HG03342 (cell line): Measurements from ENCODE around the gene NFIB.

Experiments
- ATAC-seq: cut with Tn5 transposase; IDR thresholded peaks from one replicate; pipeline ENCODE4 v1.9.1; 2021; ENCODE audit warnings: mild to moderate bottlenecking, moderate library complexity; ENCODE audit not compliant: unreplicated experiment

The NFIB gene

DNA sequence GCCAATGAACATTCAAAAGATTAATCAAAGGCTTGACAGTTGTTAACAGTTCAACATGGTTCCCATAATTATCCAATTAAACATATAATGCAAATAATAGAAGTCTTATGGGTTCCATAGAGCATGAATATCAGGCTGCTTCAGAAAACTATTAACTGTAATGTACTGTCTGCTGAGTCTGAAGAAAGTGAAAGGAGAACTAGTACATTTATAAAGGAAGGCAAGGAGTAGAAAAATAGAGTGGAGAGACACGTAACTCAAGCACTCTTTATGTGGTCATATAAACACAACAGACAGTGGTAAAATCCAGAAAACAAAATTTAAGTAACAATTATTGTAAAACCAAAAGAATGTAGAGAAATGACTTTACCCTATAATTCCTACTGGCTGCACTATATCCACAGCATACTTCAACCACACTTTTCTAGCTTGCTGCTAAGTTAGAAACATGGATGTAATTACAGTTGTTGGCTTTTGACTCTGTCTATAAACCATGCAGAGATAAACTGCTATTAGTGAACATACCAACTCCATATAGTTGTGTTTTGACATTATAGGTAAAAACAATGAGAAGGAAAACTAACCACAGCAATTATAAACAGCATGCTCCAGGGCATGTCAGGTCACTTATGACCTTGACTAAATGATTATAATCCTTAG lies 32.7 kb downstream of the NFIB start:
- ATAC-seq: no peak

- no peak for ATAC-seq
Measured at GRCh38 chr9:14279671-14280070, 34.3 kb downstream of the NFIB start.

- ATAC-seq: no peak
Measured at GRCh38 chr9:14278291-14278721, 35.6 kb downstream of the NFIB start.

- no peak for ATAC-seq
Measured at GRCh38 chr9:14277761-14278160, 36.2 kb downstream of the NFIB start.

DNA sequence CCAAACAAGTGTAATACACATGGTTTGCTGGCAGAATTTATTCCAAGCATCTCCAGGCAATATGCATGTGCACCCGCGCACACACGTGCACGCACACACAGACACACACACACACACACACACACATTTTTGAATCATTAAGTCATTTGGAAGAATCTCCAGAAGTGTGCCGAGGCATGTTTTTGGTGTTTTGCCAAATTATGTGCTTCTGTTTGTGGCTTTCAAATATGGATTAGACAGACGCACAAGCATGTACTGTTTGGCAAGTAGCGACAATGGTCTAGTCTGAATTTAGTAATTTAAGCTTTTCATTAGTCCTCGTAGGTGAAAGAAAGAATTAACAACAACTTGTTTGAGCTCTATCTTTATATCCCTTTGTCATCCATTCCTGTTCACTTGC lies 36.7 kb downstream of the NFIB start:
- ATAC-seq: no peak

DNA sequence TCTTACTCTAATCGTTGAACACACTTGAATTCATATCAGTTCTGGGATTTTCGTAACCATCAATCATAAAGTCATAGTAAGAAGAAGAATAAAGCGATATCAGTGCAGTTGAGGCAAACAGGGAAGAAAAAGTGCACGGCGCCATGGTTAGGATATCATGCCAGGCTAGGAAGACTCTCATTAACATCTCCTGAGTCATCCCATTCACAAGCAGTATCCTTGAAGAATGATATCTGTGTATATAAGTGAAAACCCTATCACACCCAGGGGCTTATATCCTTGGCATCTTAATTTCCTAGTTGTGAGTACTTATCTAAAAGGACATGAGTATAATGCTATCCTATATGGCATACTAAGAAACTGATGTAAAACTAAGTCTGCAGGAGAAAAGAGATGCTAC lies 38.6 kb downstream of the NFIB start:
- ATAC-seq: no peak

DNA sequence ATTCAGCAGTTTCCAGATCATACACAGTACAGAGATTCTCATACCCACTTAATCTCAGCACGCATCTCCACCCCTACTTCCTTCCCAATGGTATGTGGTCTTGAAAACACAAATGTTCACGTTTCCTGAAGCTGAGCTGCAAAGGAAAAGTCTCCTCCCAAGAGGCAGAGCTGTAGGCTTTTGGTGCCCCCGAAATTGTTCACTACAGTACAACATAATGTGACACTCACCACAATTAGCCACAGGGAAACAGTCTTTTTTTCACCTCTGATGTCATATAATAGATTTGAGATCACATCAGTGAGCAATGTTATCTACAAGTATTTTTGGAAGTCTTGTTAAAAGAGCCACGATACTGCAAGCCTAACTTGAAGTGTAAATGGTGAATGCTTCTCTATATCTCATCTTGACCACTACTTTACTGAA lies 40.2 kb downstream of the NFIB start:
- no peak for ATAC-seq

DNA sequence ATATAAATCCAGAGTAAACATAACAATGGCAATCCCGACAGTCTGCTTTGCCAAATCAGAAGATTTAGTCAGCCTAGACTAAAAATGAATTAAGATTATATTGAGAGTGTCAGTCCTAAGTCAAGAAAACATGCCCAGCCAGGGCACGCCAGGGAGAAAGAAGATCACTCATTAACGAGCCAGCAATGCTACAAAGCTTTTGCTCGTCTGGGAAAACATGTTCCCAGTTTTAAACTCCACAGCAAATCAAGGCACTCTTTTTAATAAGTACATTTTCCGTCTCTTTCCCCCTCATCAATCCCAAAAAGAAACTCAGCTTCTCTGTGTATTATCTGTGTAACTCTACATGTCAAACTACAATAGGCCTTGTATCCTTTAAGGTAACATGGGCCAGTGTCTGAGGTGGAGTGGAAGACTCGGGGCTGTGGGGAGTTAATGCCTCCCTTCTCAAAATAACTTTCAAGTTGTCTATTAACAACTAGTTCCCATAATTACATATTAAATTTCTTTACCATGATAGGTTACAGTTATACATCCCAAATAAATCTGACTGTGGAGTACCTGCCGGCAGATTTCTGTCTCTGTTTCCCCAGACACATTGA lies 40.9 kb downstream of the NFIB start:
- ATAC-seq: no peak

DNA sequence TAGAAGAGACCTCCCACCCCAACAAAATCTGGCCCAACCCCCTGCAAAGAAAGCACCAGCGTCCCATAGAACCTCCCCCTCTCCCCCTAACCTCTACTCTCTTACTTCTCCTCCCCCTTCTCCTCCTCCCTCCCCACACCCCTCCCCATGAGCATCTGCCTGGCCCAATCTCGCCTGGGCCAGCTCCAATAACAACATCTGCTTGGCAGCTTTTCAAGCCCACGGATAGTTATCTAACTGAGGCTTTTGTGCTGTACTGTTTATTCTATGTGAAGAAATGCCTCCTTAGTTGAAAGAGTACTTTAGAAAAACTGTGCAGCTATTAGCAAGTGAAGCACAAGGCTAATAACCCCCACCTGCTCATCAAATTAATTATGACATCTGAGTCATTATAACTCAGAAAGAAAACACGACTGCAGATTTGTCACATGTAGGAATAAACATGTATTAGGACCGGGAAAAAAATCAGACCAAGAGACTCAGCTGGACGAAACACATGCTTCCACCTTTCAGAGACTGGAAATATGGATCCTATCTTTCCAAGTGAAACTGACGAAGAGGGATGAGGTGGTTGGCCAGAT lies 42.8 kb downstream of the NFIB start:
- no peak for ATAC-seq

DNA sequence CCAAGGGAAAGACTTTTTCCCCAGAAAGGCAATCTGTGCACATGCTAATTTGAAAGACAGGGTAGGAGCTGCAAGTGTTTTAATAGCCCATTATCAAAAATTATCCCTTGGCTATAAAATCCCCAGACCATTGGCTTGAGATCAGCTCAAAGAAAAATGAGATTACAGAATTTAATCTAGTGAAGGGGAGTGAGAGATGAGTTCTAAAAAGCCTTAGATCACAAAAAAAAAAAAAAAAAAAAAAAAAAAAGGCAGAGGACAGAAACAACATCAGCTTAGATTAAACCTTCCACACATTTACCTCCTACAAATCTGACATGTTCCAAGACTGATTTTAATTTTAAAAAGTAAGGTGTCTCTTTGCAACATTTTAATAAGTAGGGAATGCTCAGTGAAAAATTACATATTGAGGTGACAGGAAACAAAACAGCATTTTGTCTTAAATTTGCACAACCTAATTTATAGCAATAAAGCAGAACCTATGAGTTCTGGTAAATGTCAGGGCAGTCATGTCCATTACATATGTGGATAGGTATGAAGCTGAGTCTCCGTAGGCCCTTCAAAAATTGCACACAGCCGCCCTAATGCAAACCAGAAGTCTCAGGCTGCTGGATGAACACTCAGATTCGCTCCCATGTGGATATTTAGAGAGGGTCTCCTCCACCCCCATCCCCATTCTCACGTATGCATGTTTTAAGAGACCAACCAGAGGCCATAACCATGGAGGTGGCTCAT lies 43.4 kb downstream of the NFIB start:
- no peak for ATAC-seq

- ATAC-seq: no peak
Measured at GRCh38 chr9:14269916-14270315, 44.0 kb downstream of the NFIB start.

- no peak for ATAC-seq
Measured at GRCh38 chr9:14263707-14264483, 50.0 kb downstream of the NFIB start.

GRCh38 chr9:14262827-14263226 lies 51.1 kb downstream of the NFIB start:
- no peak for ATAC-seq

- ATAC-seq: no peak
Measured at GRCh38 chr9:14261616-14262015, 52.3 kb downstream of the NFIB start.

- no peak for ATAC-seq
Measured at GRCh38 chr9:14260101-14260500, 53.8 kb downstream of the NFIB start.

DNA sequence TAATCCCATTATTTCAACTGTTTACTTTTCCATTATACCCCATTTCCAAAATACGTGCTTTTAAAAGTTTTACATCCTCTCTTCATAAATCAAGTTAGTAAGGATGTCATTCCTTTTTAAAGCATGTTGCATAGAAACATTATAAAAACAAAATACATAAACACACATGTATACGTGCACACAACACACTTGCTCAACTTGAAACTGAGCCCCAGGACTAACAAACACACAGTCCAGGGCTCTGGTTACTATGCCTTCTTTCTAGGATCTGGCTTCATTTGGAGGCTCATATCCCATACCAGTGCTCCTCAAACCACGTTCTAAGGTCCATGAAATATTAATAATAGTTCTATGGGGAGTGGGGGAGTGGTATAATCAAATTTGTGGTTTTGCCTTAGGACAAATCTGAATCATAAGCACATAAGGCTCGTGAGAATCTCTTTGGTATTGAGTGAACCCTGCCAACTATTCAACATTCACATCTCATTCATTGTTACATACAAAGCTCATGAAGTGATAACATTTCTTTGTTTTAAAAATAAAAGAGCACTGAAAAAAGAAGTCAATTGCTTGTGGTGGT lies 55.2 kb downstream of the NFIB start:
- ATAC-seq: no peak

GRCh38 chr9:14258156-14258555 lies 55.8 kb downstream of the NFIB start:
- ATAC-seq: no peak

DNA sequence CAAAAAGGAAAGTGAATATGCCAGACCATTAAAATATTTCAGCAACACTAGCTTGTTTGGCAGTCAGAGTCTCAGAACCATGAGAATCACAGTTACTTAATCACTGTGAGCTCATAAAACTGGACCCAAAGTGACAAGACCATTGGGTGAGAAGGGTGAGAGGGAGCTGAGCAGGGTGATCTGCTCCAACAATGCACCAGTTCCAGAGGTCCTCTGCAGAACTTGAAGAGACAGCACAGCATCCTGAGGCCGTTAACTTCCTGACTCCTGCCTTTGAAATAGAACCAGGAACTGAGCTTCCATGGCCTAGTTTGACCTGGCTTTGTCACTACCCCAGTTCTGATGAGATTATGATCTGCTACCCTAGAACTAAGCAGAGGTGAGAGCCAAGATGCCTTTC lies 57.4 kb downstream of the NFIB start:
- ATAC-seq: no peak

DNA sequence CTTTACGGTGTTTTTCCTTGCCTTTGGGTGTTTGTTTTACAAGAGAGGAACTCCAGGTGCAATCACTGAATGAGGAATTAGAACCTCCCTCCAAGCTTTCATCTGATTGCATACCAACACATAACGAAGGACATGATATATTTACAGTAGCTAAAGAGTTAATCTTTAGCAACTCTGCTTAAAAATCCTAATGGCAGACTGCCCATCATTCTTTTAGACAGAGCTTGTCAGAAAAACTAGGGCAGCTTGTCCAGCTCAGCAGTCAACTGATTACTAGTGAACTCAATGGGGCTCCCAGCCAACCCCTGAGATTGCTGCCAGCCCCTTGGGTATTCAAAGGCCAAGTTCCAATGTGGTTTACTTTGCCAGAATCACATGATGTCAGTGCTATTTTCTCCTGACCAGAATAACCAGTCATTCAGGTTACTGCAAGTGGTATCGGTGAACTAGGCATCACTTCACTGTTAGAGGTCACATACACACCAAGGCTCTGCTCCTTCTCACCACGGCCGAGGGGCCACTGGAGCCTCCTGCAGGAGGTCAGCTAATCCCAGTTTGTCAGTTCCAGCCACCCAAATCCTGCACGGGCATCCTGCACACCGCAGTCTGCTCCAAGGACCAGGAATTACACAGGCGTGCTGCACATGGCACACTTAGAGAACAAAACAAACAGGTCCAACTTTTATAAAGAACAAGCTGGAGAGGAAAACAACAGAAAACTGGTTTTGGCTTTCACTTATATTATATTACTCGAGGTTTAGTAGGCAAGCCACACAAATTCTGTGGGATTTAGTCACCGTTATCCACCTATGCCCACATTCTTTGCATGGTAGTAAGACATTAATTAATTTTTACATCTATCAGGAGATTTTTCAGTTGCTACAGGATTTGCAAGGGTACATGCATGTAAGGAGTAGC lies 62.5 kb downstream of the NFIB start:
- ATAC-seq: no peak

GRCh38 chr9:14250794-14251153 lies 63.2 kb downstream of the NFIB start:
- ATAC-seq: no peak
